A172 (cell line): Measurements from ENCODE around the gene ACYP2. TPM values are rescaled to one million over a fixed set of nuclear protein-coding genes. Genes with fewer than 3 reads are reported as not detected.
A peak's percentile ranks its signal among the peaks of the same experiment; 100 is the strongest.

Experiments
- DNase-seq: peaks from one replicate; pipeline ENCODE4 v3.0.0-alpha.2; 2015; ENCODE audit warnings: low spot score
- total RNA-seq: library from RNA; depleted of rRNA; stranded (reverse); fragments of >200 nt; shearing (Covaris generic); gene quantifications from 2 replicates; pipeline ENCODE4 v1.2.3, GENCODE V29; 2014

ACYP2 gene
- total RNA-seq, 1 experiment from 2014 or later: 6.4 TPM

DNA sequence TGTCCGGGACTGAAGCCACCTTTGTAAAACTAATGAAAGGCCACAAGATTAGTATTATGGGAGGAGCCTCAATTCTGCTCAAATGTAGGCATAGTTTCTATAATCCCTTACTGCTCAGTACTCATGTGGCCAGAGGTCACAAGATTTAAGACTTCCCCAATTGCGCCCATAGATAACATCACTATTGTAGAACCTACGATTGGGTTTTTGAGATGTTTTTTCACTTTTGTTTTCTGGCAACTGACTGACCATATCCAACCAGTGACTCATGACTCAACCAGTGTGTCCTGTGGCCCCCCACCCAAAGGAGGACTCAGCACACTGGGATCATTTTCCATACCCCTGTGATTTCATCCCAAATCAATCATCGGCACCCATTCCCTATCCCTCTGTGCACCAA, 155.8 kb downstream of the ACYP2 start:
- DNase-seq: no peak

GRCh38 chr2:54271843-54272627, 156.6 kb downstream of the ACYP2 start:
- no peak for DNase-seq

GRCh38 chr2:54274781-54275242, 159.4 kb downstream of the ACYP2 start:
- DNase-seq: peak; percentile 27

DNA sequence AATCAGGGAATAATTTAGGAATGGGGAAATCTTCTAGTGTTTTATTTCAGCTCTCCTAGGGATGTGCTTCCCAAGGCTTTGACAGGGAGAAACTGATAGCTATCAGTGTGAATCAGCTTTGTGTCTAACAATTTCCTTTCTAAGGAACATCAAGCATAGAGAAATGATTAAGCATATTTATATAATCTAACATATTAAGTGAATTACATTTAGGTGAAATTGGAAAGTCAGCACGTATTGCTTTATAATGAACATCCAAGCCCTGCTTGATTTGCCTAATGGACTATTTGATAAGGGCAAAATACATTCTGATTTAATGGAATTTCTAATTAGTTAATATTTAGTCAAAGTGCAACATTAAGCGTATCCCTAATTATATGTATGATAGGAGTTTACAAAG, 160.1 kb downstream of the ACYP2 start:
- DNase-seq: no peak

GRCh38 chr2:54279385-54279784, 164.0 kb downstream of the ACYP2 start:
- DNase-seq: no peak

DNA sequence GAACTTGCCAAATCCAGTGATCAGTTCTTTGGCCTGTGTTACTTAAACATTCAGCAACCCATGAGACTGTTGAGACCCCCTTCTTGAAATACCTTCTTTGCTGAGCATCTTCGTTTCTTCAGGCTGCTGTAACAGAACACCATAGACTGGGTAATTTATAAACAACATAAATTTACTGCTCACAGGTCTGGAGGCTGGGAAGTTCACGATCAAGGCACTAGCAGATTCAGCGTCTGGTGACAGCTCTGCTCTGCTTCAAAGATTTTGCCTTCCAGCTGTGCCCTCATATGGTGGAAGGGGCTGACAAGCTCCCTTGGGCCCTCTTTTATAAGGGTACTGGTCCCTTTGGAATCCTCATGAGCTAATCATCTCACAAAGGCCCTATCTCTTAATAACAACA, 169.4 kb downstream of the ACYP2 start:
- no peak for DNase-seq

GRCh38 chr2:54285451-54285850, 170.0 kb downstream of the ACYP2 start:
- DNase-seq: no peak

- DNase-seq: no peak
Observed at GRCh38 chr2:54287532-54287931, 172.1 kb downstream of the ACYP2 start.

DNA sequence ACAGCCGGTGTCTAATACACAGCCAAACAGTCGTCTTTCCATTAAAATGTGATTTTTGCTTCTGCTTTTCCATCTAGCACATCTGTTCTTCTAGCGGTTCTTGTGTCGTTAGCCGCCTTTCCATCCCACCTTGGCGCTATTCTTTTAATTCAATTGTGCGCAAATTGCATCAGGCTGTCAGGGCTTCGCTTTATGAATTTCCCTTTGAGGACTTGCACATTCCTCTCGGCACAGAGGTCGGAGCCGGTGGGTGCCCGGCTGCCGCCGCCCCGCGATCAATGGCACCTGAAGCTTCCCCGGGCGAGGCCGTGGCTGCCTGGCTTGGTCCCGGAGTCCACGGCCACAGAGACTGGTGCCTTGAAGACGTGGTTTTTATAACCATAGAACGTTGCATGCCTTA, 174.5 kb downstream of the ACYP2 start:
- DNase-seq: no peak

DNA sequence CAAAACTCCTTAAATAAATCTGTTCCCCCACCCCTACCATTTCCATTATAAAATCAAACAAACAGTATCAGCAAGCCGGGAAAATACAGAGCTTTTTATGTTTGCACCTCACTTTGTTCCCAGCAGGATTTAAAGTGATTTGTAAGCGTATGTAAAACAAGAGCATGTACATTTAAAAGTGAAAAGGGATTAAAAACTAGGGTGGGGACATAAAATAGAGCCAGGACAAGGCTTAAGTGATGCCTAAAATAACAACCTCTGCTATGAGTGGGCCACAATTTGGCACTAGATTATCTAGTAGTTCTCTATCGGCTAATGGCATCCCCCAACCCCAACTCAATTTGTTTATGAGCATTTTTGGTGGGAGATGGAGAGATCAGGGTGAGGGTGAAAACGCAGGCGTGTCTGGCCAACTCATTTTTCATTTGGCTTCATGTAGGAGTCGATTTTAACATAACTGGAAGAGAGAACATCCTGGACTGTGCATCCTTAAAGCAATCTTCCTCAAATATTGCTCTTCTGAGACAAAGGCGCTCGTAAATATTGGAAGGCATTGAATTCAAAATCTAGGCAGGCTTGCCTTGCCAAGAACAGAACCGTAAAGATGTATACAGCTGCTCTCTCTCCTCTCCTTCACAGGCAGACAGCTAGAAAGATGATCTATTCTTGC, 175.1 kb downstream of the ACYP2 start:
- DNase-seq: no peak

DNA sequence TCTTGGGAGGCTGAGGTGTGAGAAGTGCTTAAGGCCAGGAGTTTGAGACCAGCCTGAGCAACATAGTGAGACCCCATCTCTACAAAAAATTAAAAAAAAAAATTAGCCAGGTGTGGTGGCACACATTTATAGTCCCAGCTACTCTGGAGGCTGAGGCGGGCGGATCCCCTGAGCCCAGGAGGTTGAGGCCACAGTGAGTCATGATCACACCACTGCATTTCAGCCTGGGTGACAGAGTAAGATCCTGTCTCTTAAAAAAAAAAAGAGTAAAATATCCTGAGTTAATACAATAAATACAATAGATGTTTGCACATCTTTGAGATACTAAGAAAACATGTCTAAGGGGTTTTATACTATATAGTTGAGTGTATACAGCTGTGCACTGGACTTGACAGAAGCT, 179.2 kb downstream of the ACYP2 start:
- peak; percentile 23 for DNase-seq

DNA sequence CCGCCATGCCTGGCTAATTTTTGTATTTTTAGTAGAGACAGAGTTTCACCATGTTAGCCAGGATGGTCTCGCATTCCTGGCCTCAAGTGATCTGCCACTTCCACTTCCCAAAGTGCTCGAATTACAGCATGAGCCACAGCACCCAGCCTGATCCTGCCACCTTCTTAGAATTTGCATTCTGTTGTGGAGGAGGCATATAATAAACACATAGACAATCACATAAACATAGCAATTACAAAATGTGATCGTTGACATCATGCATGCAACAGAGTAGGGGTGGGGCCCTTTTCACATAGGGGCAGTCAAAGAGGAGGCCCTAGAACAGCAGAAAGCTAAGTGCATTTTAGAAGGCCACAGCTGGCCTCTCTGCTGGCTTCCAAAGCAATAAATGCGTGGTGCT, 180.5 kb downstream of the ACYP2 start:
- DNase-seq: no peak

DNA sequence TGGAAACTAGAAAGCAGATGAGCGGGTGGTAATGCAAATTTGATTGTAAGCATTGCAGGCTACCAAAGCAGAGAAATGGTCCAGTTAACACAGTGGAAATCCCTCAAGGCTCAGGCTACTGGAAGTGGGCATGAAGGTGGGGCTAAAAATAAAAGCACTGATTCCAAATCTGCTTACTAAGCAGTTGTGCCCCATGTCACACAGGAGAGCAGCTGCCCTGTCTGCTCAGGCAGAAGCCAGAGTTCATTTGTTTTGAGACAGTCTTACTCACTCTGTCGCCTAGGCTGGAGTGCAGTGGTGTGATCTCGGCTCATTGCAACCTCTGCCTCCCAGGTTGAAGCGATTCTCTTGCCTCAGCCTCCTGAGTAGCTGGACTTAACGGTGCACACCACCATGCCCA, 183.1 kb downstream of the ACYP2 start:
- no peak for DNase-seq

DNA sequence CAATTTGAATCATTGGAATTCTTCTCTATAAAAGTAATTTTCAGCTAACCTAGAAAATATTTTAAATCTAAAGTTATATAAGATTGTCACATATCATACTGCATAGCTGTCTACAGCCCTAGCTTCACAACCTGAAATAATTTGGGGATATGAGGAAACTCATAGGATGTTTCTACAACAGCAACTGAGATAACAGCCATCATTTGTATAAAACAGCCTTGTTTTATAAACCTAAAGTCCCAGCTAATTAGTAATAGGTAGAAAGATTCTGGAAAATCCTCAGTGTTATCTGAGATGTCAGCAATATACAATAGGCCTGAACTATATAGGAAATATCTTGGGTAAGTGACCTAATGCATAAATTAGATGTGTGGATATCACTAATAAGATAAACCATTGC, 188.2 kb downstream of the ACYP2 start:
- no peak for DNase-seq

DNA sequence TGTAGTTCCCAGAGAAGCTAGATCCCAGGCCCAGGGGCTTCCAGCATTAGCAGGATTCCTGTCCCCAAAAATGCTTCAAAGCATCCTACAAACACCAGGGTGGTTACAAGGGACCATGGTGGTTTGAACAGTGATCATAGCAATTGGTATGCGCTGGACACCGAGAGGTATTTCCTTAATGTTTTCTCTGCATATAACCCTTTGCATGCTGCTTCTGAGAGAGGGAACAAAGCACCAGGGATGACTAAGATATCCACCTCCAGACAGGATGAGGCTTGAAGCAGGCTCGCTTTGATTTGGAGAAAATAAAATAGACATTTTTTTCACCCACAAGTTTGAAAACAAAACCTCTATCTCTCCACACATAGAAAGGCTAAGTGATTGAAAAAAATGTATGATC, 191.1 kb downstream of the ACYP2 start:
- DNase-seq: no peak

GRCh38 chr2:54308186-54308585, 192.8 kb downstream of the ACYP2 start:
- DNase-seq: no peak

DNA sequence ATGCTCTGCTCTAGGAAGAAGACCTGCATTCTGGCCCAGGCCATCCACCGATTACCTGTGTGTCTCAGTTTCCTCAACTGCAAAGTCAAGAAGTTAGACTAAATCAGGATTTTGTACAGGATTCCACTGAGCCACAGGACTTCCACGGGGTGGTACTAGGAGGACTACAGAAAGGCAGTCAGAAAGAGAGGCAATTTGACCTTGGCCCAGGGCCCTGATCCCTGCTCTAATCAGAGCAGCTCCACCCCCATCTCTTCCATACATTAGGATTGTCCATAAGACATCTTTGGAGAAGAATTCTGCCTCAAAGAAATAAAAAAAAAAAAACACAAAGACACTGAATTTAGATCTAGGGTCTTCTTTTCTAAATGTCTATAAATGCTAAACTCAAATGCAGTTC, 193.4 kb downstream of the ACYP2 start:
- no peak for DNase-seq

GRCh38 chr2:54310311-54310710, 194.9 kb downstream of the ACYP2 start:
- peak; percentile 19 for DNase-seq

DNA sequence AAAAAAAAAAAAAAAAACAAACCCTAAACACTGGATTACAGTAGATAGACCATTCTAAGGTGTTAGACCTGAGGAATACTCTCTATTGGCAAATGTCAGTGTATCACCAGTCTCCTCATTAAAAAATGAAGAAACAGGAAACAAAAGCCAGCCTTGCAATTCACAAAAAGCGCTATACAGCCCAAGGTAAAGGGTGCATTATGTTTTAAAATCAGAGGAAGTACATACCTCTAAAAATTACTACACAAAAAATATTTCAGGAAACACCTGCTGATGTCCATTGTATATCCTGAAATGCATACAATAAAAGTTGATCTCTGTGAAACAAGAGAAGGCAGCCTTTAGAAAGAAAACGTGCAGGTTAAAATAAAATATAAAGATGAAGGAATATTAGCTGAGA, 195.5 kb downstream of the ACYP2 start:
- DNase-seq: no peak

- DNase-seq: no peak
Observed at GRCh38 chr2:54313147-54313546, 197.7 kb downstream of the ACYP2 start.

GRCh38 chr2:54317973-54318372, 202.6 kb downstream of the ACYP2 start:
- no peak for DNase-seq

DNA sequence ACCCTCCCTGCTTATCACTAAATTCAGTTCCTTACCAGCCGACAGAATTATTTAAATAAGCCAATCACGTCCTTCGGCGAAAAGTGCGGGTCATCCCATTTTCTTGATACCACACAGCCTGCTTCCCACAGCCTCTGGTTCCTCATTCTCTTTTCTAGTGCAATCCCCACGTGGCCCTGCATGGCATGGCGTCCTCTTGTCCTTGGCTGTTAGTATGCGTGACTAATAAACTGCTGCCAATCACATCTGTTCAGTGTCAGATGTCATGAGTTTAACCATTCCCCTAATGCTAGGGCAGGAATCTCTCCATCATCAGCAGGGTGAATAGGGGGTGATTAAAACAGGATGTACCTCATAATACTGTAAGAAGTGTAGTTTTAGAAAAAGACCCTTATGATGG, 203.4 kb downstream of the ACYP2 start:
- no peak for DNase-seq

GRCh38 chr2:54321047-54321446, 205.6 kb downstream of the ACYP2 start:
- no peak for DNase-seq
